TTC549 (cell line): ENCODE results near the gene KDM8.
"Not testable (repeated sequence)": the region's sequence is repeated elsewhere in the genome, so short reads cannot be mapped to it uniquely, and the experiment has no call there.

Source experiments
- FAIRE-seq: peaks from 2 replicates; lab custom pipeline; 2012; peaks lifted over from hg19 to GRCh38; lab: Jason Lieb, UNC

The KDM8 gene

GRCh38 chr16:27244363-27244755 lies 41.0 kb downstream of the KDM8 start:
- FAIRE-seq = no peak

GRCh38 chr16:27245276-27246172 lies 42.2 kb downstream of the KDM8 start:
- no peak for FAIRE-seq

- FAIRE-seq = no peak
Measured at GRCh38 chr16:27246439-27246838, 43.1 kb downstream of the KDM8 start.

- FAIRE-seq = not testable (repeated sequence)
Measured at GRCh38 chr16:27247076-27247475, 43.8 kb downstream of the KDM8 start.

GRCh38 chr16:27248036-27248435 lies 44.7 kb downstream of the KDM8 start:
- FAIRE-seq = no peak

GRCh38 chr16:27248886-27249285 lies 45.6 kb downstream of the KDM8 start:
- FAIRE-seq = not testable (repeated sequence)

GRCh38 chr16:27251541-27252205 lies 48.3 kb downstream of the KDM8 start:
- FAIRE-seq = no peak

- no peak for FAIRE-seq
Measured at GRCh38 chr16:27252206-27252585, 48.9 kb downstream of the KDM8 start.

GRCh38 chr16:27253526-27253930 lies 50.2 kb downstream of the KDM8 start:
- FAIRE-seq = no peak

- FAIRE-seq = no peak
Measured at GRCh38 chr16:27254262-27254811, 51.0 kb downstream of the KDM8 start.

- FAIRE-seq = no peak
Measured at GRCh38 chr16:27256861-27257260, 53.5 kb downstream of the KDM8 start.

GRCh38 chr16:27257271-27257670 lies 53.9 kb downstream of the KDM8 start:
- FAIRE-seq = no peak

GRCh38 chr16:27258241-27258734 lies 55.0 kb downstream of the KDM8 start:
- no peak for FAIRE-seq

GRCh38 chr16:27259710-27260109 lies 56.4 kb downstream of the KDM8 start:
- FAIRE-seq = no peak

- FAIRE-seq = not testable (repeated sequence)
Measured at GRCh38 chr16:27262904-27263423, 59.6 kb downstream of the KDM8 start.

GRCh38 chr16:27264151-27264550 lies 60.8 kb downstream of the KDM8 start:
- no peak for FAIRE-seq

- FAIRE-seq = no peak
Measured at GRCh38 chr16:27265982-27266381, 62.7 kb downstream of the KDM8 start.

GRCh38 chr16:27267037-27267677 lies 63.8 kb downstream of the KDM8 start:
- FAIRE-seq = no peak

- no peak for FAIRE-seq
Measured at GRCh38 chr16:27268376-27269299, 65.3 kb downstream of the KDM8 start, which contains the start of gene NSMCE1. Gene NSMCE1 (minus strand): TSS chr16:27268772. CDS start chr16:27257570, 11,202 bp downstream.

- no peak for FAIRE-seq
Measured at GRCh38 chr16:27269300-27270150, 66.2 kb downstream of the KDM8 start.
